Measurements from ENCODE around the gene FNBP1L. TPM values are rescaled to one million over a fixed set of nuclear protein-coding genes. Genes with fewer than 3 reads are reported as not detected.

The FNBP1L gene
- total and polyA plus RNA-seq, 2 of the 8 experiments (the other 6 are each of a cell fraction or from before 2014, with no cell fraction given), result 48.9 to 95.9 TPM

GRCh38 chr1:93416183-93416582, 31.7 kb upstream of the FNBP1L start:
- no peak overlapping the region for H3K56ac ChIP-seq (replicated peaks; ENCODE audit: insufficient read length, low read depth, low read length)
- H2BK15ac ChIP-seq (ENCODE audit: low read length), result no peak overlapping the region
- no peak for DNase-seq (ENCODE audit: low read depth in 1 of 2, low spot score in 2 of 2)
- H3K4ac ChIP-seq (replicated peaks; ENCODE audit: insufficient read length, low read depth, low read length), result no peak overlapping the region
- no peaks in the 10 kb centered on the region for H4K20me1 ChIP-seq (replicated peaks in 1 of 2; ENCODE audit: control insufficient read depth in 1 of 2, insufficient read depth in 2 of 2, low read length in 2 of 2)
- no peak overlapping the region for H2BK5ac ChIP-seq (ENCODE audit: low read depth, low read length)
- H2AK5ac ChIP-seq (ENCODE audit: low read depth, low read length), result no peak overlapping the region
- H3K4me2 ChIP-seq (ENCODE audit: insufficient read depth in 1 of 2, low read depth in 2 of 2, low read length in 2 of 2), result no peak overlapping the region
- no peak overlapping the region for H2BK120ac ChIP-seq (replicated peaks; ENCODE audit: low read depth, low read length)
- no peaks in the 10 kb centered on the region for H3K36me3 ChIP-seq (ENCODE audit: control insufficient read depth in 2 of 4, insufficient read depth in 4 of 4, low read length in 3 of 4)
- H3K4me3 ChIP-seq (ENCODE audit: extremely low read depth in 1 of 4, insufficient read depth in 2 of 4, low read depth in 3 of 4, low read length in 4 of 4), result no peak overlapping the region
- H2AFZ ChIP-seq (ENCODE audit: low read length), result no peak overlapping the region
- H4K5ac ChIP-seq (ENCODE audit: insufficient read length, low read depth, low read length), result no peak overlapping the region
- peaks cover 3 to 12% (median 7%) of the 10 kb centered on the region in 4 experiments; a peak in 5 of 7 replicates for H3K4me1 ChIP-seq (replicated peaks in 1 of 4; ENCODE audit: control insufficient read depth in 3 of 4, insufficient read depth in 4 of 4, low read length in 3 of 4)
- H2BK20ac ChIP-seq (ENCODE audit: low read length), result no peak overlapping the region
- H3K18ac ChIP-seq (ENCODE audit: extremely low read depth, low read length), result no peak overlapping the region
- CTCF ChIA-PET (ENCODE audit: partially characterized antibody), result interaction anchor here (0.6 to 2.1 kb wide), 3 partner anchors 14 to 110 kb away, joined by 3 to 8 read pairs (median 3); no protein-coding TSS in a partner anchor
- H3K79me1 ChIP-seq (ENCODE audit: low read depth, low read length), result no peaks in the 10 kb centered on the region
- H3K27me3 ChIP-seq (replicated peaks in 1 of 4; ENCODE audit: control insufficient read depth in 3 of 4, extremely low read depth in 1 of 4, insufficient read depth in 3 of 4, low read length in 3 of 4), result no peaks in the 10 kb centered on the region
- H3K23ac ChIP-seq (ENCODE audit: insufficient read length), result no peak overlapping the region
- no peaks in the 10 kb centered on the region for H3K9me3 ChIP-seq (ENCODE audit: insufficient read depth in 2 of 2, low read depth in 1 of 2, low read length in 1 of 2)
- WGBS, 2 experiments (ENCODE audit: extremely low coverage in 1 of 2, insufficient coverage in 1 of 2, insufficient read length in 1 of 2, insufficient replicate concordance in 2 of 2, low coverage in 1 of 2, low lambda C conversion rate in 2 of 2, missing lambda C conversion rate in 1 of 2), result 87% methylated on average over 2 of the region's 2 CpGs; no CpG with 5 or more reads in 1 of the 2 experiments
- no peaks in the 10 kb centered on the region for H3K23me2 ChIP-seq (ENCODE audit: low read depth, low read length)
- H3K14ac ChIP-seq (ENCODE audit: insufficient read length), result no peak overlapping the region
- H3K79me2 ChIP-seq (ENCODE audit: control insufficient read depth in 1 of 2, insufficient read depth in 2 of 2, low read length in 2 of 2), result no peaks in the 10 kb centered on the region
- no peak overlapping the region for H3K27ac ChIP-seq (ENCODE audit: low read depth, low read length)
- no peak overlapping the region for H4K91ac ChIP-seq (replicated peaks; ENCODE audit: insufficient read length, low read length)
- H2BK12ac ChIP-seq (ENCODE audit: low read depth, low read length), result no peak overlapping the region
- H3K9ac ChIP-seq (replicated peaks in 1 of 4; ENCODE audit: extremely low read depth in 1 of 4, low read depth in 3 of 4, low read length in 3 of 4), result no peak overlapping the region
- POLR2A ChIA-PET (ENCODE audit: partially characterized antibody), result interaction anchor here (0.6 to 1.7 kb wide), 2 partner anchors 27 to 71 kb away, joined by 3 read pairs; partner anchors contain the start of gene DR1
- no peak for FAIRE-seq
- no peak overlapping the region for H4K8ac ChIP-seq (ENCODE audit: extremely low read depth, insufficient read depth, low read length)
- TF ChIP-seq BACH1 (IDR thresholded peaks at IDR 0.05; ENCODE audit: low read length) (no peak), SIRT6 (IDR thresholded peaks at IDR 0.05; ENCODE audit: low read length) (no peak), ATF3 (IDR thresholded peaks at IDR 0.05; ENCODE audit: insufficient read depth, low read depth, low read length) (no peak), RBBP5 (IDR thresholded peaks at IDR 0.05; ENCODE audit: borderline replicate concordance, low read depth, low read length) (no peak), JUND (IDR thresholded peaks at IDR 0.05; ENCODE audit: low read length) (no peak), SIX5 (IDR thresholded peaks at IDR 0.05; ENCODE audit: low read depth, low read length) (no peak), TAF1 (IDR thresholded peaks at IDR 0.05; ENCODE audit: low read depth, low read length) (no peak), SAP30 (IDR thresholded peaks at IDR 0.05; ENCODE audit: insufficient read depth, insufficient replicate concordance, low read length) (no peak), SP4 (IDR thresholded peaks at IDR 0.05; ENCODE audit: low read length) (no peak), POLR2A (IDR thresholded peaks at IDR 0.05; ENCODE audit: control extremely low read depth in 1 of 2, low read depth in 2 of 2, low read length in 2 of 2) (no peak), E2F6 (IDR thresholded peaks at IDR 0.05) (no peak), RNF2 (IDR thresholded peaks at IDR 0.05; ENCODE audit: borderline replicate concordance, low read depth, low read length, missing control alignments, poor library complexity, severe bottlenecking) (no peak), CBX8 (IDR thresholded peaks at IDR 0.05; ENCODE audit: borderline replicate concordance, low read depth, low read length) (no peak), CEBPB (IDR thresholded peaks at IDR 0.05; ENCODE audit: low read depth, low read length) (no peak)

Data from H1 (cell line).